GM12892 (cell line): ENCODE data around the gene XPO6.

Source experiments
- POLR2A ChIP-seq: IDR thresholded peaks from 2 replicates; pipeline ENCODE4 v1.6.1; 2011; ENCODE audit warnings: low read depth, low read length, control low read depth
- TAF1 ChIP-seq: IDR thresholded peaks from 2 replicates; pipeline ENCODE4 v1.6.1; 2011; ENCODE audit warnings: low read depth, mild to moderate bottlenecking, control low read depth, low read length, borderline replicate concordance

GRCh38 chr16:28156056-28156680, 55.6 kb downstream of the XPO6 start:
- TF ChIP-seq TAF1 (no peak), POLR2A (no peak)
